ENCODE measurements around the gene FHIT.

FHIT gene

GRCh38 chr3:60967141-60967540, 284.1 kb downstream of the FHIT start:
- TF ChIP-seq CTCF (IDR thresholded peaks at IDR 0.05; ENCODE audit: insufficient read depth, missing control alignments) = no peak
- DNase-seq (ENCODE audit: insufficient read length, low spot score) (no peak), FAIRE-seq (no peak)

- no peak for FAIRE-seq
- no peak for DNase-seq (ENCODE audit: insufficient read length, low spot score)
- no peak for TF ChIP-seq CTCF (IDR thresholded peaks at IDR 0.05; ENCODE audit: insufficient read depth, missing control alignments)
Measured at GRCh38 chr3:60957541-60957940, 293.7 kb downstream of the FHIT start.

- TF ChIP-seq CTCF (IDR thresholded peaks at IDR 0.05; ENCODE audit: insufficient read depth, missing control alignments) = no peak
- FAIRE-seq (no peak), DNase-seq (ENCODE audit: insufficient read length, low spot score) (no peak)
Measured at GRCh38 chr3:60956729-60957128, 294.5 kb downstream of the FHIT start.

- DNase-seq (ENCODE audit: insufficient read length, low spot score) (no peak), FAIRE-seq (no peak)
- no peak for TF ChIP-seq CTCF (IDR thresholded peaks at IDR 0.05; ENCODE audit: insufficient read depth, missing control alignments)
Measured at GRCh38 chr3:60955034-60955433, 296.2 kb downstream of the FHIT start.

- DNase-seq (ENCODE audit: insufficient read length, low spot score) (no peak), FAIRE-seq (no peak)
Measured at GRCh38 chr3:60954048-60954447, 297.2 kb downstream of the FHIT start.

GRCh38 chr3:60953351-60953750, 297.9 kb downstream of the FHIT start:
- FAIRE-seq (no peak), DNase-seq (ENCODE audit: insufficient read length, low spot score) (no peak)
- no peak for TF ChIP-seq CTCF (IDR thresholded peaks at IDR 0.05; ENCODE audit: insufficient read depth, missing control alignments)

More at GRCh38 chr3:60954048-60954447, 297.2 kb downstream of the FHIT start:
- no peak for TF ChIP-seq CTCF (IDR thresholded peaks at IDR 0.05; ENCODE audit: insufficient read depth, missing control alignments)

GRCh38 chr3:60952055-60952454, 299.2 kb downstream of the FHIT start:
- no peak for DNase-seq (ENCODE audit: insufficient read length, low spot score)
- no peak for FAIRE-seq
- TF ChIP-seq CTCF (IDR thresholded peaks at IDR 0.05; ENCODE audit: insufficient read depth, missing control alignments) = no peak

Data from D721Med (cell line).